GM21786 (cell line): ENCODE measurements around the gene DNAJA2.
"Not testable (repeated sequence)": the region's sequence is repeated elsewhere in the genome, so short reads cannot be mapped to it uniquely, and the experiment has no call there.

Source experiments
- ATAC-seq: cut with Tn5 transposase; IDR thresholded peaks from one replicate; pipeline ENCODE4 v1.9.1; 2021; ENCODE audit not compliant: unreplicated experiment

Gene DNAJA2

GRCh38 chr16:46973207-46973995, at the start of gene DNAJA2:
Gene DNAJA2, minus strand, starts transcription at chr16:46973674. Its CDS starts 102 bp downstream, at chr16:46973572.
- peak; percentile 83 for ATAC-seq

GRCh38 chr16:47019568-47019967, 46.1 kb upstream of the DNAJA2 start:
- no peak for ATAC-seq

GRCh38 chr16:47018223-47018891, 44.9 kb upstream of the DNAJA2 start:
- peak; percentile 99 for ATAC-seq

DNA sequence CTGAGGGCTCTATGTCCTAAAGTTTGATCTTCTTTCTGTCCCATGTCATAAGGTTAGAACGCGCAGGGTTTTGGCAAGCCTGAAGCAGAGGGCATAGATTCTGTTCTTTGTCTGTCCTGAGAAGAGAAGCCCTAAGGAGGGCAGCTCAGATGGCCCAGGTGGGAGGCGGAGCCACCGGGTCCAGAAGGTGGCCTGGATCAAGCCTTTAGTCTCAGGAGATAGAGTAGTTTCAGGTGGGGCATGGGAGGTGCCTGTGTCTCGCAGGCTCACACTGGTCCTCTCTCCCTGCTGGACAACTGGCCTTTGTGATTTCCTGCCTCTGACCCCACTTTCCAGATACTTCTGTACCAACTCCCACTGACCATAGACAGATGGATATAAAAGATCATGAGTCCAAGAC, 44.2 kb upstream of the DNAJA2 start:
- no peak for ATAC-seq

- peak; percentile 46 for ATAC-seq
Measured at GRCh38 chr16:47016700-47017133, 43.2 kb upstream of the DNAJA2 start.

- no peak for ATAC-seq
Measured at GRCh38 chr16:47013910-47014309, 40.4 kb upstream of the DNAJA2 start.

GRCh38 chr16:47013172-47013571, 39.7 kb upstream of the DNAJA2 start:
- ATAC-seq: no peak

DNA sequence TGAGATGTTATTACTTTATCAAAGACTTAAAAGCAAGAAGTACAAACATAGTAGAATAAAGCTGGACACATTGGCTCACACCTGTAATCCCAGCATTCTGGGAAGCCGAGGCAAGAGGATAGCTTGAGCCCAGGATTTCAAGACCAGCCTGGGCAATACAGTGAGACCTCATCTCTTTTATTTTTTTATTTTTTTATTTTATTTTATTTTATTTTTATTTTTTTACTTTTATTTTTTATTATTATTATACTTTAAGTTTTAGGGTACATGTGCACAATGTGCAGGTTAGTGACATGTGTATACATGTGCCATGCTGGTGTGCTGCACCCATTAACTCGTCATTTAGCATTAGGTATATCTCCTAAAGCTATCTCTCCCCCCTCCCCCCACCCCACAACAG, 37.3 kb upstream of the DNAJA2 start:
- ATAC-seq: not testable (repeated sequence)

DNA sequence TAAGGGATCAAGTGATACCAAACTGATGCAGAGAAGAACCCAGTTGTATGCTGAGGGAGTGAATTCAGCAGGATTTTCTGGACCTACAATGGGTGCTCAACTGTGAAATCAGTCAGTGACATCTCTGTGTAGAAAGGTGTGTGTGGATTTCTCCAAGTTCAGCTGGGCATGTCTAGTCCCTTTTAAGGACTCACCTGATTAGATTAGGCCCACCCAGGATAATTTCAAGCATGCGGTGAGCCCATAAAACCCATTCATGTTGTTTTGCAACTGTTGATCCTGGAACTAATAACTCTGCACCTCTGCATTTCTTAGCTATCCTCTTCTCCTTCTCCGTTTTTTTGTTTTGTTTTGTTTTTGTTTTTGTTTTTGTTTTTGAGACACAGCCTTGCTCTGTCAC, 35.1 kb upstream of the DNAJA2 start:
- no peak for ATAC-seq

GRCh38 chr16:47008174-47008573, 34.7 kb upstream of the DNAJA2 start:
- ATAC-seq: no peak

DNA sequence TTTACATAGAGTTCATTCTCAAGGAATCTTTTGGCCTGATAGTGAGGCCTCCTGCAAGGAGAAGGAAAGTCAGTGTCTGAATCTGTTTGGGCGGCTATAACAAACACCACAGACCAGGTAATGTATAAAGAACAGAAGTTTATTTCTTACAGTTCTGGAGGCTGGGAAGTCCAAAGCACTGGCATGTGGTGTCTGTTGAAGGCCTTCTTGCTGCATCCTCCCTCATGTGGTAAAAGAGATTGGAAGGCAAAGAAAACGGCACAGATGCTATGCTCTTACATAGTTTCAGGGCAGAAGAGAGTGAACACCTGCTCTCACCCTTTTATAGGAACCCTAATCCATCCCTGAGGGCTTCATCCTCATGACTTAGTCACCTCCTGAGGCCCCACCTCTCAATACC, 31.2 kb upstream of the DNAJA2 start:
- ATAC-seq: no peak

DNA sequence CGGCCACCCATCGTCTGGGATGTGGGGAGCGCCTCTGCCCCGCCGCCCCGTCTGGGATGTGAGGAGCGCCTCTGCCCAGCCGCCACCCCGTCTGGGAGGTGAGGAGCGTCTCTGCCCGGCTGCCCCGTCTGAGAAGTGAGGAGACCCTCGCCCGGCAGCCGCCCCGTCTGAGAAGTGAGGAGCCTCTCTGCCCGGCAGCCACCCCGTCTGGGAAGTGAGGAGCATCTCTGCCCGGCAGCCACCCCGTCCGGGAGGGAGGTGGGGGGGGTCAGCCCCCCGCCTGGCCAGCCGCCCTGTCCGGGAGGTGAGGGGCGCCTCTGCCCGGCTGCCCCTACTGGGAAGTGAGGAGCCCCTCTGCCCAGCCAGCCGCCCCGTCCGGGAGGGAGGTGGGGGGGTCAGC, 26.6 kb upstream of the DNAJA2 start:
- not testable (repeated sequence) for ATAC-seq

DNA sequence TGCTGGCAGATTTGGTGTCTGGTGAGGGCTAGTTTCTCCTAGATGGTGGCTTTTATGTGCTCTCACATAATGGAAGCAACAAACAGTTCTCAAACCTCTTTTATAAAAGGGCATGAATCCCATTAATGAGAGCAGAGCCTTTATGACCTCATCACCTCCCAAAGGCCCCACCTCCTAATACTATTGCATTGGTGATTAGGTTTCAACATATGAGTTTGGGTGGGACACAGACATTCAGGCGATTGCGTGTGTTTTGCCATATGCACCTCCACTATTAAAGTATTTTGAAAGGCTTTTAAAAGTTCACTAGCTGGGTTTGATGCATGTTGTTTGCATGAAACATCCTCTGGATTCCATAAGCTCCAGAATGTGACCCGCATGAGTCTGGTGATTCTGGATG, 24.4 kb upstream of the DNAJA2 start:
- no peak for ATAC-seq

DNA sequence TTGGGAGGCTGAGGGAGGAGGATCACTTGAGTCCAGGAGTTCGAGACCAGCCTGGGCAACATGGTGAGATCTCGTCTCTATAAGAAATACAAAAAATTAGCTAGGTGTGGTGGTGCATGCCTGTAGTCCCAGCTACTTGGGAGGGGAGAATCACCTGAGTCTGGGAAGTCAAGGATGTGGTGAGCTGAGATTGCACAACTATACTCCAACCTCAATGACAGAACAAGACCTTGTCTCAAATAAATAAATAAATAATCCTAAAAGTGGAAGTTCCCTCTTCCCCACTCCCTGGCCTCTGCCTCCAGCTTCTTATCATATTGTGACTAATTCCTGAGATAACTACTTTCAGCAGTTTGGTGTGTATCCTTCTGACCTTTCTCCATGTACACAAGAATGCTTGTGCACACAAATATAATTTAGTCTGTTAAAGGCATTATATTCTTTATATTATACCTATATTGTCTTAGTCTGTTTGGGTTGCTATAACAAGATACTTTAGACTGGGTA, 23.5 kb upstream of the DNAJA2 start:
- ATAC-seq: no peak

DNA sequence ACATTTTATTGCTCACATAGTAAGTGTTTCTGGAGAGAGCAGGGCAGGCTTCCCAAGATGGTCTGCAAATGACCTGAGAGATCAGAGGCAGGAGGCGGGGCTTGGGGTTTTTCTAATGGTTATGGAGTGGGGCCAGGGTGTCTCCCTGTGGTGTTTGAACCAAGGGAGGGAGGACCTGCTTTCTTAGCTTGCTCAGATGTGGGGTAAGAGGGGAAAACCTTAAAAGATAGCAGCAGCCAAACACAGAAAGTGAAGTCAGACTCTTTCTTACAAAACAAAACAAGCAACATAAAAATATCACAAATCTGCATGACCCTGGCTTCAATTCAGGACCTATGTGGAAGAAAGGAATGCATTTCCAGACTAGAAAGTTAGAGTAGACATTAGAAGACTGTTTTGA, 22.9 kb upstream of the DNAJA2 start:
- ATAC-seq: no peak

DNA sequence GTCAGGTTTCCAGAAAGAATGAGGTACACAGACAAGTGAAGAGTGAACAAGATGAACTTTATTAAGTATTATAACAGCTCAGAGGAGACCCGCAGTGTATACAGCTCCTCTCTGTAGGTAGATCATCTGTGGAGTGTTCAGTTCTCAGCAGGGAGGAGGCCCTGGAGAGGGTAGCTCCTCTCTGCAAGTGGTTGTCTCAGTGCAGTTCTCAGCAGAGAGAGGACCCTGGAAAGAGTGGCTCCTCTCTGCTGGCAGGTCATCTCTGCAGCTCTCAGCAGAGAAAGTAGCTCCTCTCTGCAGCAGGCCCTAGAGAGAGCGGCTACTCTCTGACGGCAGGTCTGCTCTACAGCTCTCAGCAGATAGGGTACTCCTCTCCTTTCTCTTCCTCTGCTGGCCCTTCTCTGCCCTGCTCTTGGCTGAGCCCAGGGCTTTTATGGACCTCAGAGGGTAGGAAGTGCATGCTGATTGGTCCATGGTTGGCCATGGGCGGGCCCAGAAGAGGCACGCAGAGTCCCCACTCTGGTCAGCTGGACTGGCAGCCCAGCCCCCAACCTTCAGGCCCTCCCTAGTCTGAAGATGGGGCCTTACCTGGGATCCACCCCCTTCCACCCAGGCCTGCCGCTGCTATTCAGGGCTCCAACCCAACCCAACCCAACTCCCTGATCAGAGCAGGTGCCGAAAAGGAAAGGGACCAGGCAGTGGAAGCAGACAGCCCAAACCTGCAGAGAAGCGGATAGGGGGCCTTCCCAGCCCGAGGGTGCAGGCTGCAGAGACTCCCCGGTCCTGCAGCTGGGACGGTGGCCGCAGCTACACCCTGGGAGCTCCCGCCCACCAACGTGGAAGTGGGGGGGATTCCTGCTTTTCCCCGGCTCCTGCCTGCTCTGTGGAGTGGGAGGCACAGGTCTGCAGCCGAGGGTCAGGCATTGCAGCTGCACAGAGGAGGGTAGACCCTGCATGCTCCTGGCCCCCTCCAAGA, 18.5 kb upstream of the DNAJA2 start:
- ATAC-seq: no peak

- no peak for ATAC-seq
Measured at GRCh38 chr16:46986896-46987295, 13.4 kb upstream of the DNAJA2 start.

DNA sequence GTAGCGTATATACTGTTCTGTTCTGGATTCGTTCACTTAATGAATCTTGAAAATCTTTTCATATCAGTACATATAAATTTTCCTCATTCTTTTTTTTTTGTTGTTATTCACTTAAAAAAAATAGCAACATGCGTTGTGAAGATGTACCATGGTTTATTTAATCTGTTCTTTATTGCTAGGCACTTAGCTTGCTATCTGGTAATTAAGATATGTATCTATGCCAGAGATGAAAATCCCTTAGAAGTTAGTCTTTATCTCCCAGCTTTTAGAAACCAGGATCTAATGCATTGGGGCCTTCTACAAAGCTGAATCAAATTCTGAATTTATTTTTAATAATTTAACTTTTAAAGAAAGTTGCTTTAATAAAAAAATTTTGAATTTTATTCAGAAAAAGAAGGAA, 13.0 kb upstream of the DNAJA2 start:
- ATAC-seq: no peak

- no peak for ATAC-seq
Measured at GRCh38 chr16:46982335-46982734, 8.9 kb upstream of the DNAJA2 start.

DNA sequence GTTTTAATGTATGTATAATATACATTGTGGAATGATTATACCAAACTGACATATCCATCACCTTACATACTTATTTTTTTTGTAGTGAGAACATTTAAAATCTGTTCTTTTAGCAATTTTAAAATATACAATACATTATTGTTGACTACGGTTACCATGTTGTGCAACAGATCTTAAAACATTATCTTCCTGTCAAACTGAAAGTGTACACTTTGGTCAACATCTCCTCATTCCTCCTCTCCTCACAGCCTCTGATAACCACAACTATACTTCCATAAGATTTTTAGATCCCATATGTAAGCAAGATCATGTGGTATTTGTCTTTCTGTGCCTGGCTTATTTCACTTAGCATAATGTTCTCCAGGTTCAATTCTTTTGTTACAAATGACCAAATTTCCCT, 7.5 kb upstream of the DNAJA2 start:
- ATAC-seq: no peak

DNA sequence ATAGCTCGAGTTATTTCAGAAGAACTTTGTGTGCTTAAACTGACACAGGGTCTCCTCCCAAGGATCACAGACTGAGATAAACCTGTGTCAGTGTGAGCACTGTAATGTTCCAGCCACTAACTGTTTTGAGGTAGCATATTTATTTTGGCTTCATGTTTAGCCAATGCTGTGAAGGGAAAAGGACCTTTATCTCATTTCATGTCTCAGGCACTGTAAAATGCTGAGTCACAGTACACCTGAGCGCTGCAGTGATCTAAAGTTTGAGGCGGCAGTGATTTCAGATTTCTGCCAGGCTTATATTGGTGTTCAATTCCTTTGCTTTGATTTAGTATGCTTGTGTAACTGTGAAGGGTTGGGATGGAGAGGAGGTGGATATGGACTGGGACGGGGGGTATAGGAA, 3.1 kb upstream of the DNAJA2 start:
- ATAC-seq: no peak
